Activated T-cell treated with anti-CD3 and anti-CD28 coated beads, Interleukin-2, amount 50 U/mL, for 24 hours (primary cell): ENCODE data around the gene CREBRF.
"Not testable (repeated sequence)": the region's sequence is repeated elsewhere in the genome, so short reads cannot be mapped to it uniquely, and the experiment has no call there.

Experiments used
- DNase-seq: peaks from one replicate; pipeline ENCODE4 v3.0.0-alpha.2; 2020
- H3K27ac Mint-ChIP-seq: 2 replicates; pipeline ENCODE4 v1.8.0; 2020; ENCODE audit warnings: mild to moderate bottlenecking, mixed read lengths
- H3K27me3 Mint-ChIP-seq: 2 replicates; pipeline ENCODE4 v1.8.0; 2020; ENCODE audit warnings: mixed read lengths
- H3K36me3 Mint-ChIP-seq: 2 replicates; pipeline ENCODE4 v1.8.0; 2020; ENCODE audit warnings: low read depth, mixed read lengths
- H3K4me1 Mint-ChIP-seq: 2 replicates; pipeline ENCODE4 v1.8.0; 2020; ENCODE audit warnings: low read depth, mixed read lengths
- H3K4me3 Mint-ChIP-seq: 2 replicates; pipeline ENCODE4 v1.8.0; 2020; ENCODE audit warnings: mild to moderate bottlenecking, moderate library complexity, mixed read lengths
- H3K9me3 Mint-ChIP-seq: 2 replicates; pipeline ENCODE4 v1.8.0; 2020; ENCODE audit warnings: mixed read lengths

Gene CREBRF

DNA sequence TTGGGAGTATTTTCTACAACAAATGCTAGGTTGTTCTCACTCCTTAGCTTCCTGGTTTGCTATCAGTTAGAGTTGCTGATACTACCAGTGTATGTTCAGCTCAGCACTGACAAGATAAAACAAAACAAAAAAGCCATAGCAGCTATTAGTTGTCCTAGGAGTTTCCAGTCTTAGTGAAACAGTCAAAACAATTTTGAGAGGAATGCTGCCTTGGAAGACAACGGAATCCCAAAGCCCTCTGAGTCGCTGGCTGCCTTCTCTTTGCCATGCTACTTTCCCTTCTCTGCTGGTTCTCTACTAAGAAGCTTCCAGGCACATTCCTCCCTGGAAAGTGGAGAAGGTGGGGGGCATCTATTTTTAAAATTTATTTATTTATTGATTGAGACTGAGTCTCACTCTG, 5.4 kb upstream of the CREBRF start:
- H3K27ac Mint-ChIP-seq, result no peak overlapping the region

DNA sequence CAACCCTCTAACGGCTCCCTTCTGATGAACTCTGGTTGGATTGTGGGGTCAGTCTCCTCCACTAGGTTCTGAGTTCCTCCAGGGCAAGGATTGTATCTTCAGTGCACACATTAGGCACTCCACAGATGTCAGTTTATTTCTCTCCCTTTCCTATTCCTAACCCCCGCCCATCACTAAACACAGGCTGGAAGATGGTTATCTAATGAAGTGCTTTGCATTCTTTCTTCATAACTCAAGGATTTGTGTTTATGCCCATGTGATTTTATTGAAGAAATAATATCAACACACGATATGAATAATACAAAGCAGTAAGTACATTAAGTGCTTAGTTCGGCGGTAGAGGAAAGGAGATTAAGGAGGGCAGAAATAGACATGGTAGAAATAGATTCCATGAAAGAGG, 4.4 kb upstream of the CREBRF start:
- no peaks in the 10 kb centered on the region for H3K9me3 Mint-ChIP-seq
- H3K27me3 Mint-ChIP-seq, result no peaks in the 10 kb centered on the region
- no peak overlapping the region for H3K4me3 Mint-ChIP-seq
- H3K4me1 Mint-ChIP-seq, result peaks cover 26% of the 10 kb centered on the region
- DNase-seq, result no peak
- peaks cover 2% of the 10 kb centered on the region for H3K36me3 Mint-ChIP-seq
- H3K27ac Mint-ChIP-seq, result no peak overlapping the region

More for the DNA sequence above, 5.4 kb upstream of the CREBRF start:
- H3K4me1 Mint-ChIP-seq, result peaks cover 24% of the 10 kb centered on the region
- no peaks in the 10 kb centered on the region for H3K9me3 Mint-ChIP-seq
- no peaks in the 10 kb centered on the region for H3K27me3 Mint-ChIP-seq
- DNase-seq, result no peak
- peaks cover under 1% of the 10 kb centered on the region for H3K36me3 Mint-ChIP-seq
- no peak overlapping the region for H3K4me3 Mint-ChIP-seq

DNA sequence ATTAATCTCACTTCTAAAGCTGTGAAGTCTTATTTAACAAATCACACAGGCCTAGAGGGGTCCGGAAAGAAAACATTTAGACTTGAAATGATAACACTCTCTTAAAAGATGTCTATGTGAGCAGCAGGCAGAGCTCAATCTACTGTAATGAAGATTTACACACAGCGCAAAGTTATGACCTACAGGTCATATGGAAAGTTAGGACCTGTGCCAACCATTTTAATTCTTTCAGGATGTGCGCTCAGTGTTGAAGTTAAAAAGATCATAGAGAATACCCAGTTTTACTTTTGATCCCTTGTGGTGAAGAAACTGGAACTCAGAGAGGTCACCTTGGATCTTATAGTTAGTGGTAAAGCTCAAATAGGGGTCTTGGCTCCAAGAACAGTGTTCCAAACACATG, 3.1 kb upstream of the CREBRF start:
- DNase-seq, result no peak
- no peak overlapping the region for H3K4me3 Mint-ChIP-seq
- H3K36me3 Mint-ChIP-seq, result peaks cover 6% of the 10 kb centered on the region
- no peaks in the 10 kb centered on the region for H3K27me3 Mint-ChIP-seq
- H3K9me3 Mint-ChIP-seq, result no peaks in the 10 kb centered on the region
- H3K27ac Mint-ChIP-seq, result no peak overlapping the region
- peaks cover 31% of the 10 kb centered on the region for H3K4me1 Mint-ChIP-seq

DNA sequence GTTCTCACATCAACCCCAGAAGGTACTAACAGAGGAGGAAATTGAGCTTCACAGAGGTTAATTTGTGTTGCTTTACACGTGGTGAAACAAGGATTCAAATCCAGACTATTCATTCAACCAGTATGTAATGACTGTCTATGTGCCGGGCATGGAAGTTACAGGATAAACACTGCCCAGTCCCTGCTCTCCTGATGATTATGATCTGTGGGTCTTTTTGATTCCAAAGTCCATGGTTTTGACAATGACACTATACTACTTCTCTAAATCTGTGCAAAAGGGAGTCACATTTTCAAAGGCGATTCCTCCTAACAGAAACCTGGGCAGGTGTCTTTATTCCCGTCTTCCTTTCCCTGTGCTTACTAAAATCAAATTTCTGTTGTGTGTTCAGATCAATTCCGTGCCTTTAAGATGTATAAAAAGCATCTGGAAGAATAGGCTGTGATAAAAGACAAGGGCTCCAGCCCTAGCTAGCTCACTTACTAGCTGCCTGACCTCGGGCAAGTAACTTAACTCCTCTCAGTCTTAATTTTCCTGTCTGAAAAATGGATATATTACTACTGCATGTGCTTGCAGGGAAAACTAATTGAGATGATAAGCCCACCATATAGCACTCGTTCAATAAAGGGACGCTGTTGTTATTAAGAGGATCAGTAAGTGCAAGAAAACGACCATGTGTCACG, 970 bp upstream of the CREBRF start:
- H3K4me1 Mint-ChIP-seq, result peaks cover 41% of the 10 kb centered on the region
- no peaks in the 10 kb centered on the region for H3K9me3 Mint-ChIP-seq
- H3K36me3 Mint-ChIP-seq, result peaks cover 7% of the 10 kb centered on the region
- no peak for DNase-seq
- H3K4me3 Mint-ChIP-seq, result peak overlapping the region; percentile 84
- H3K27ac Mint-ChIP-seq, result peak overlapping the region; percentile 96
- no peaks in the 10 kb centered on the region for H3K27me3 Mint-ChIP-seq

DNA sequence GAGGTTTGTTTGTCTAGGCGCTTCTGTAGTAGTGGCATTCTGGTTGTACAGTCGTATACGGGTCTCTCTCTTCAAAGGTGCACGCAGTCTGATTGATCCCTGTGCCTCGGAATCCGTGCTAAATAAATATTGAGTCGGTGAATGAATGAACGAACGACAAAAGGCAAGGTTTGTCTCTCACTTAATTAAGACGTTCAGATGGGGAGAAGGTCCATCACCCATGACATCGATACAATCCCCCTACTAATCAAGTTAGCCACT, 500 bp upstream of the CREBRF start:
- no peaks in the 10 kb centered on the region for H3K27me3 Mint-ChIP-seq
- peak overlapping the region; percentile 96 for H3K27ac Mint-ChIP-seq
- no peaks in the 10 kb centered on the region for H3K9me3 Mint-ChIP-seq
- no peak for DNase-seq
- H3K36me3 Mint-ChIP-seq, result peaks cover 10% of the 10 kb centered on the region
- peak overlapping the region; percentile 84 for H3K4me3 Mint-ChIP-seq
- H3K4me1 Mint-ChIP-seq, result peaks cover 45% of the 10 kb centered on the region

GRCh38 chr5:173056783-173057061, 570 bp downstream of the CREBRF start:
- peak overlapping the region; percentile 99 for H3K27ac Mint-ChIP-seq
- H3K9me3 Mint-ChIP-seq, result no peaks in the 10 kb centered on the region
- H3K27me3 Mint-ChIP-seq, result no peaks in the 10 kb centered on the region
- peaks cover 56% of the 10 kb centered on the region for H3K4me1 Mint-ChIP-seq
- DNase-seq, result no peak
- H3K4me3 Mint-ChIP-seq, result peak overlapping the region; percentile 95
- peaks cover 10% of the 10 kb centered on the region for H3K36me3 Mint-ChIP-seq

- Mint-ChIP-seq H3K36me3 (peaks cover 10% of the 10 kb centered on the region), H3K27ac (peak overlapping the region; percentile 99), H3K27me3 (no peaks in the 10 kb centered on the region), H3K4me1 (peaks cover 62% of the 10 kb centered on the region), H3K9me3 (no peaks in the 10 kb centered on the region), H3K4me3 (peak overlapping the region; percentile 95)
- peak; percentile 99 for DNase-seq
These were observed 1.1 kb downstream of the CREBRF start for GRCh38 chr5:173057062-173057924.

DNA sequence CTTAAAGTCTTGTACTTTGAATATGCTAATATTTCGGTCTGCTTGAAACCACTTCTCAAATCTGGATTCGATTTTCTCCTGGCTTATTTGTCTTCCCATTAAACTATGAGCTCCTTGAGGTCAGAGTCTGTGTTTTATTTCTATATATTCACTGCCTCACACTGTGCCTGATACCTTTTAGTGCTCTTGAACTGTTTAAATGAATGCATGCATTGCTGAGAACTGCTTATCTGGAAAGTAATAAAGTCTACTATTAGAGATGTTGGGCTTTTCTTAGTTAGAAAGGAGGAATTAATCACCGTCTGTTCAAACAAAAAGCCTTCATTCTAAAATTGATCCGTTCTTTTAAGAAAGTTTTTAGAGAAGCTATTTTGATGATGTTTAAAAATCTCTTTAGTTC, 6.0 kb downstream of the CREBRF start:
- H3K4me1 Mint-ChIP-seq, result peaks cover 74% of the 10 kb centered on the region
- H3K27me3 Mint-ChIP-seq, result no peaks in the 10 kb centered on the region
- no peak for DNase-seq
- no peaks in the 10 kb centered on the region for H3K9me3 Mint-ChIP-seq
- H3K36me3 Mint-ChIP-seq, result peaks cover 8% of the 10 kb centered on the region
- H3K4me3 Mint-ChIP-seq, result no peak overlapping the region
- H3K27ac Mint-ChIP-seq, result peak overlapping the region; percentile 81

DNA sequence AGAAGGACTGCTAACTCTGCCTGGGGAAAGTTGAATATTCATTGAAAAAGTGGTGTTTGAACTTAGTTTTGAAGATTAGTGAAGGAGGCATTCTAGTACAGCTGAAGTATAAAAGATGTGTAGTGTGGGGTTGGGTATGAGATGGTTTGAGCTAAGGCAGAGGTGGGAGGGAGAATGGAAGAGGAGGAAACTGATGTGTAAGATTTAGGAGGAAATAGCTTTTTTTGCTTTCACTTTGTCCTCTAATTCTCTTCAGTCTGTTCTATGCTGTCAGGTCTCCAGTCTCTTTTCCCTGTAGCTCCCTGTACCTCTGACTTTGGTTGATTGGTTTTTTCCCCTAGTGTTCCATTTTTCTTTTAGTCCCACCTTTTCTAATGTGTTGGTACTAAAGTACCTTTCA, 9.0 kb downstream of the CREBRF start:
- H3K4me3 Mint-ChIP-seq, result peak overlapping the region; percentile 64
- H3K4me1 Mint-ChIP-seq, result peaks cover 84% of the 10 kb centered on the region
- peaks cover 3% of the 10 kb centered on the region for H3K36me3 Mint-ChIP-seq
- no peaks in the 10 kb centered on the region for H3K27me3 Mint-ChIP-seq
- peak overlapping the region; percentile 89 for H3K27ac Mint-ChIP-seq
- DNase-seq, result no peak
- no peaks in the 10 kb centered on the region for H3K9me3 Mint-ChIP-seq

DNA sequence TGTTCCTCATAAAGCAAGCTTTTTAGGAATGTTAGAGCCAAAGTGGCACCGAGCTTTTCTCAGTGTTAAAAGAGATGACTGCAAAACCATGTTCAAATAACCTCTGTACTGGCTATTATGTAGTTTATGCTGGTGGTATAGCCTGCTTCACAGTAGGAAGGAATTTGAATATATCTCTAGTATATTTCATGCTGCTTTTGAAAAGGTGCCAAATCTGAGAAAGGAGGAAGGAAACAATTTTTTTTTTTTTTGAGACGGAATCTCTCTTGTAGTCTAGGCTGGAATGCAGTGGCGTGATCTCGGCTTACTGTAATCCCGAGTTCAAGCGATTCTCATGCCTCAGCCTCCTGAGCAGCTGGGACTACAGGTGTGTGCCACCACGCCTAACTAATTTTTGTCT, 13.5 kb downstream of the CREBRF start:
- peak overlapping the region; percentile 58 for H3K27ac Mint-ChIP-seq
- DNase-seq, result no peak
- H3K4me1 Mint-ChIP-seq, result peaks cover 70% of the 10 kb centered on the region
- peaks cover 2% of the 10 kb centered on the region for H3K36me3 Mint-ChIP-seq
- no peaks in the 10 kb centered on the region for H3K27me3 Mint-ChIP-seq
- no peaks in the 10 kb centered on the region for H3K9me3 Mint-ChIP-seq
- peak overlapping the region; percentile 41 for H3K4me3 Mint-ChIP-seq

- no peak overlapping the region for H3K4me3 Mint-ChIP-seq
- H3K27ac Mint-ChIP-seq, result peak overlapping the region; percentile 59
- H3K9me3 Mint-ChIP-seq, result no peaks in the 10 kb centered on the region
- DNase-seq, result no peak
- peaks cover 4% of the 10 kb centered on the region for H3K36me3 Mint-ChIP-seq
- peaks cover 50% of the 10 kb centered on the region for H3K4me1 Mint-ChIP-seq
- no peaks in the 10 kb centered on the region for H3K27me3 Mint-ChIP-seq
These were observed 19.1 kb downstream of the CREBRF start for GRCh38 chr5:173075137-173075843.

- H3K4me1 Mint-ChIP-seq, result peaks cover 51% of the 10 kb centered on the region
- no peak overlapping the region for H3K4me3 Mint-ChIP-seq
- no peak overlapping the region for H3K27ac Mint-ChIP-seq
- H3K27me3 Mint-ChIP-seq, result no peaks in the 10 kb centered on the region
- DNase-seq, result no peak
- H3K9me3 Mint-ChIP-seq, result no peaks in the 10 kb centered on the region
- peaks cover 10% of the 10 kb centered on the region for H3K36me3 Mint-ChIP-seq
These were observed 19.8 kb downstream of the CREBRF start for GRCh38 chr5:173075970-173076369.

GRCh38 chr5:173076471-173076870, 20.3 kb downstream of the CREBRF start:
- H3K4me1 Mint-ChIP-seq, result peaks cover 49% of the 10 kb centered on the region
- H3K4me3 Mint-ChIP-seq, result not testable (repeated sequence)

DNA sequence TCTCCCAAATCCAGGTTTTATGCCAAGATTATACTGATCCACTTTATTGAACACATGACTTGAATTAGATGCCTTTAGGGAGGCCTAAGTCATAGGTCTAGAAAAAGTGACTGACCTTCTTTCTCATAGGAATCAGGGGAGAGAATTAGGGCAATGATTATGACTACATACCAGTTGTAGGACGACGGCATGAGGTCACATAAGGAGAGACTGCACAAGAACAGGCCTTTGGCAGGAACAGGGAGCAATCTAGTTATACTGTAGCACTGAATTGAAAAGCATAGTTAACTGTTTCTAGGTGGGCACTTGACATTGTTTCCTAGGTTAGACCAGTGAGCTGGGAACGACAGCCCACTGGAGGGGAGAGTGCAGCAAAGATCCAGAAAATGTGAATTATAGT, 22.7 kb downstream of the CREBRF start:
- H3K4me1 Mint-ChIP-seq, result peaks cover 39% of the 10 kb centered on the region
- H3K27ac Mint-ChIP-seq, result no peak overlapping the region
- H3K27me3 Mint-ChIP-seq, result no peaks in the 10 kb centered on the region
- H3K4me3 Mint-ChIP-seq, result no peak overlapping the region
- no peak for DNase-seq
- H3K36me3 Mint-ChIP-seq, result peaks cover 27% of the 10 kb centered on the region
- H3K9me3 Mint-ChIP-seq, result no peaks in the 10 kb centered on the region

More at GRCh38 chr5:173076471-173076870, 20.3 kb downstream of the CREBRF start:
- H3K27me3 Mint-ChIP-seq, H3K27ac Mint-ChIP-seq, DNase-seq, H3K9me3 Mint-ChIP-seq: not testable (repeated sequence)
- H3K36me3 Mint-ChIP-seq, result peaks cover 15% of the 10 kb centered on the region

- H3K27ac Mint-ChIP-seq, result no peak overlapping the region
- no peak for DNase-seq
These were observed 33.4 kb downstream of the CREBRF start for GRCh38 chr5:173089581-173089980.

More at GRCh38 chr5:173089581-173089980, 33.4 kb downstream of the CREBRF start:
- H3K9me3 Mint-ChIP-seq, result no peaks in the 10 kb centered on the region
- H3K4me3 Mint-ChIP-seq, result no peak overlapping the region
- peaks cover 32% of the 10 kb centered on the region for H3K4me1 Mint-ChIP-seq
- H3K36me3 Mint-ChIP-seq, result peaks cover 28% of the 10 kb centered on the region
- H3K27me3 Mint-ChIP-seq, result no peaks in the 10 kb centered on the region
